K562 treated with DMSO at 1 percent for 12 hours (cell line): ENCODE measurements around the gene CNGB1. TPM values are rescaled to one million over a fixed set of nuclear protein-coding genes. Genes with fewer than 3 reads are reported as not detected.

Experiments
- total RNA-seq: library from RNA; unstranded; fragments of 300-600 nt; gene quantifications from 2 replicates; pipeline ENCODE4 v1.2.3, GENCODE V29; 2022; ENCODE audit not compliant: insufficient read depth

Gene CNGB1
- total RNA-seq: not detected in 2 replicates

GRCh38 chr16:57970970-57971369, at the start of gene CNGB1:
CNGB1 (minus strand) TSS chr16:57971128; CDS start chr16:57967286, 3,842 bp downstream.

GRCh38 chr16:58000706-58001676, 30.1 kb upstream of the CNGB1 start, which contains the start of gene USB1:
USB1 (plus strand) TSS chr16:58001407; CDS start chr16:58001484, 77 bp downstream.

GRCh38 chr16:57999971-58000705, 29.2 kb upstream of the CNGB1 start, which contains the start of gene ZNF319:
ZNF319 (minus strand) TSS chr16:58000672; CDS start chr16:57998265, 2,407 bp downstream.

Other genes starting within 250 kb of the CNGB1 start
- gene KATNB1, start 235.4 kb downstream of the CNGB1 start, total RNA-seq: 29.3 and 30.0 TPM in 2 replicates
- gene KIFC3, start 168.6 kb downstream of the CNGB1 start, total RNA-seq: 61.0 and 64.2 TPM in 2 replicates
- gene ZNF319, start 29.5 kb upstream of the CNGB1 start, total RNA-seq: 3.2 and 9.1 TPM in 2 replicates
- gene USB1, start 30.3 kb upstream of the CNGB1 start, total RNA-seq: 38.9 and 78.4 TPM in 2 replicates
- 7.1 and 11.9 TPM in 2 replicates for gene MMP15, start 54.6 kb upstream of the CNGB1 start, total RNA-seq
- gene CFAP20, start 158.3 kb upstream of the CNGB1 start, total RNA-seq: 49.9 and 72.7 TPM in 2 replicates
- gene CSNK2A2, start 227.0 kb upstream of the CNGB1 start, total RNA-seq: 82.4 and 124 TPM in 2 replicates